Stimulated activated CD8-positive, alpha-beta memory T cell treated with anti-CD3 and anti-CD28 coated beads, Interleukin-4, amount 100 ng/mL, for 48 hours (primary cell): Measurements from ENCODE around the gene SURF6.

Experiments
- DNase-seq: peaks from one replicate; pipeline ENCODE4 v3.0.0-alpha.2; 2020

The SURF6 gene

DNA sequence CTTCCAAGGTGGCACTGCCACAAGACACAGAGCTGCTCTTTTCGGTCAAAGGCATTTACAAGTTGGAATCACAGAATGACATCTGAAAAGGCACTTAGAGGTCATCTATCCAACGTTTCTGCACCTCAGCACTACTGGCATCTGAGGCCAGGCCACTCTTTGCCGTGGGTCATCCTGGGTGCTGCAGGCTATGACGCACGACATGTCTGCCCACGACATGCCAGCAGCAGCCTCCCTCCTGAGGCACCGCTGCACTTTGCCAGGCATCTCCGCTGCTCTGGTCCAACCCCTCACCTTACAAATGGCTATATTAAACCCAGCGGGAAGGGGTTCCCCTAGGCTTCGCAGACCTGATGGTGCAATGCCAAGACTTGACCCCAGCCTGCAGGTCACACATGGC is 31.8 kb upstream of the SURF6 start:
- DNase-seq = no peak

DNA sequence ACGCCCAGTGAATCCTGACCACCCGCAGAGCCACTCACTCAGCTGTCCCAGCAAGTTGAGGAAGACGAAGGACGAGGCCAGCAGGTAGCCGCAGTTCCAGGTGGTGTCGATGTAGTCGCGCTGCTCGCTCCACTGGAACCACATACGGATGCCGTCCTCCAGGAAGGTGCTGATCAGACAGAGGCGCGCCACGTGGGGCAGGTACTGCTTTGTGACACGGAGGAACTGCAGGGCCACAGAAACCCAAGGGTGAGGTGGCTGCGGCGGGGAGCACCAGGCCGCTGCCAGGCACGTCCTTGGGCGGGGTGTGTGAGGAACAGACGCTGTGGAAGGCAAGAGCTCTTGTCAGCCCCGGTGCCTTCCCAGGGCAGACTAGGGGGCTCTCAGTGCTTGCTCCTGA is 31.2 kb upstream of the SURF6 start:
- DNase-seq = no peak

DNA sequence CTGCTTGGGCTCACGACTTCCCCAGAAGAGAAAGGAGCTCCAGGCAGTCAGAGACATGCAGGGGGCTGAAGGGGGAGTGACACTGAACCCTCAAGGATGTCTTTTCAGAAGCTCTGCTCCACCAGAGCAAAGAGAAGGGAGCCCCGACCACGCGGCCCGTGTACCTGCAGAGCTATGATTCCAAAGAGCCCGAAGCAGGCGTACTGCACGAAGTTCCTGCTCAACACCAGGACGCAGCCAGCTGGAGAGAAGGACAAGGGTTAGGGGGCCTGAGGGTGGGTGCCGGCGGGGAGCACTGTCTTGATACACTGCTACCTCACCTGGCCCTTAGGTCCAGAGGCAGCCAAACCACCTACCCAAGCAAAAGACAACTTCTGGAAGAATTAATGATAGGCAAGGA is 30.4 kb upstream of the SURF6 start:
- no peak for DNase-seq

DNA sequence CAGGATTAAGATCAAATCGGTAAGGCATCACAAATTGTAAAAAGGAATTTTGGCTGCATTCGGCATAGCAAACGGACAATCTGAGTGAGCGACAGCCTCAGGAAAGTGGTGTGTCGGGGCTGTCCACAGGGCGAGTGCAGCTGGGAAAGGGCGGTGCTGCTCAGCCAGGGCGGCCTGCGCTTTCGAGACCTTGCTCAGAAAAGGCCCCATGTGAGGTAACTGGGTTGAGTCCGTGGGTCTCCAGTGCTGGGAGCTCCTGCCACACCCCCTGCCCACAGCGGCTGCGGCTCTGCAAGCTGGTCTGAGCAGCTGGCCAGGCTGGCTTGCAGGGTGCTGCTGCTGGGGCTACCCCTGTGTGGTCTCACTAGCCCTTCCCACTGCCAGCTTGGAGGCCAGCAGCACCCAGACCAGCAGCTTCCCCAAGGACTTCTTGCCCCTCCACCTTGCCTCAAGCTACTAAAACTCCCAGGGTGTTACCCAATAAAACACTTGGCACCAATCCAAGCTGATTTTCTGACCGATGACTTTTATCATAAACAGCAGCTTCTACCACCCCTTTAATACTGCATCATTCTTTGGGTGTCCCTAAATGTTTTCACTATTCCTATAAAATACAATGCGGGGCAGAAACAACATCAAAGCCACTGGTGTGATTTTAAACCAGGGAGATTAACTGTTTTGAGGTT is 26.5 kb upstream of the SURF6 start:
- DNase-seq = no peak

DNA sequence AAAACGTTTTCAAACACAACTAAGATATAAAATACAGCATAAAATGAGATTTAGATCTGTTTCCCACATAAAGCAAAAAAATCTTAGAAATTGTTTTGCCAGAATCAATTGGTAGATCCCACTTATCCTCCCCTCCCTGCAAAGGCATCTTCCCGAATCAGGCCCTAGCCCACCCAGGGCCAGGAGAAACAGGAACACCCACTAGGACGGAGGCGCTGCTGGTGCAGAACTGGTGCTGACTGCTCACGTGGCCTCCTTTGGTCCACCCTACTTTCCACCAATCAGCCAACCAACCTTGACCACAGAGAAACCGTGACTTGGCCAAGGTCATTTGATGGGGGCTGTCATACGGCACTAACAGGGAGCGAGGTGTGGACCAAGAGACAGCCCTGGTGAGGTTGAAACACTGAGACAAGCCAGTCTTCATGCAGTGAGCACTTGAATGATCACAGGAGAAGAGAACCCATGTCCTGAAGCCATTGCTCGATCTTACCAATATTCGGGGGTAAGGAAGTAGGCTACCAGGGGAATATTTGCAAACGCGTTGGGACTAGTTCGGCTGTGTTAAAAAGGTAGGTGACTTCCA is 25.6 kb upstream of the SURF6 start:
- no peak for DNase-seq

DNA sequence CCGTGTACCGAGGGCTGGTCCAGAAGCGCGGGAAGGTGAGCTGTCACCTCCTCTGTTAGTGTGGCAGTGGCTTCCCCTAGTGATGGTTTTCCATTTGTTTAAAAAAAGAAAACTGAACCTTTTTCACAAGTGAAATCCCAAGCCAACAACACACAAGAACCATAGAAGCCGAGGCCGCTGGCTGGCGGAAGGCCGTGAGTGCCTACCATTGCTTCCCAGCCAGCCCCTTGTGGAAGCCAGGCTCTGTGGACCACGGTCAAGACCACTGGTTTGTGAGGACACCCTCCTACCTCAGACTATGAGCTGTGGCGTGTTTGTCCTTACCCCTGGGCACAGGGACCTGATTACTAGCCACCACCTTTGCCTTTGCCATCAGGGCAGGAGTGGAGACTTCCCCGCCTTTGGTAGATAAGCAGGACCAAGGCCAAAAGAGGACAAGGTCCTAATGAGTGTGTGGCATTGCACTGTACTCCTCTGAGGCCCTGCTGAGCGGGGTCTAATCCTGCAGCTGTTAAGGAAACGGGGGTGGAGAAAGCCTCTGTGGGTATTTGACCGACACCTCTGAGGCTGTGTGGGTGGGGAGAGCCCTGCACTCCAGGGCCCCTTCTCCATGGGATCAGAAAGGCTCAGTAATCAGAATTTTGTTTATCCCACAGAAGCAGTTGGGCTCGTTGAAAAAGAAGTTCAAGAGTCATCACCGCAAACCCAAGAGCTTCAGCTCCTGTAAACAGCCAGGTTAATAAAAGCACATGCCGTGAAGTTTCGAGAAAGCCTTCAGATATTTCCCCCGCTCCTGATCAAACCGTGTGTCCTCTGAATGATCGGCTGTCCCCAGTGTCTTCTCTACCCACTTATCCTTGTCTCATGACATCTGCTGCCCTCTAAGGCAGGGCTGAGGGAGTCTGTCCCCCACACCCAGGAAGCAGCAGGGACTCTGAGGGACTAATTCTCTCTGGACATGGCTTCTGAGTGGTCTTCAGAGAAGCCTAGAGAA is 24.7 kb upstream of the SURF6 start:
- DNase-seq = peak; percentile 49

DNA sequence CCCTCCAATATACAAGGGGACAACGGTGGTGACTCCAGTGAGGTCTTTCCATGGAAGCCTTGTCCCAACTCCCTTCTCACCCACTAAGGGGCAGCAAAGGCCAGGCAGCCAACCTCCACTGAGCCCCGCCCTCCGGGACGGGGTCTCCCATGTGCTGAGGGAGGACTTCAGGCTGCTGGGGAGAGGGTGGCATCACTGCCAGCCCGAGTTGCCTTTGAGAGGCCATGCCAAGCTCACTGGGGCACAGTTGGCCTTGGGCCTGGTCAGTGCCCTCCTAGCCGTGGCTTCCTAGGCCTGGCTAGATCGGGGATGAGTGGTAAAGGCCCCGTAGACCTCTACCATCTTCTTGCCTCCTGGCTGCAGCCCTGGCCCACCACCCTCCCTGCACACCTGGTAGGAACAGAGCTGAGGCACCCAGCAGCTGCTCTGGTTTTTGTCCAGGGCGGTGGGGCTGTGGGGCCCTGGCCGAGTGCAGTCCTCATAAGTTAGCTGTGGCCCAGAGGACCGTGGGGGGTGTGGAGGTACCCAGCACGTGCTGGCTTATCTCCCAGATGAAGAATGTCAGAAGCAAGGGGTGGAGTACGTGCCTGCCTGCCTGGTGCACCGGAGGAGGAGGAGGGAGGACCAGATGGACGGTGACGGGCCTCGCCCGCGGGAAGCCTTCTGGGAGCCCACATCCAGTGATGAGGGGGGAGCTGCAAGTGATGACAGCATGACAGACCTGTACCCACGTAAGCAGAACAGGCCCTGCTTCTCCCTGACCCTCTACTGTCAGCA is 23.6 kb upstream of the SURF6 start:
- DNase-seq = peak; percentile 62

DNA sequence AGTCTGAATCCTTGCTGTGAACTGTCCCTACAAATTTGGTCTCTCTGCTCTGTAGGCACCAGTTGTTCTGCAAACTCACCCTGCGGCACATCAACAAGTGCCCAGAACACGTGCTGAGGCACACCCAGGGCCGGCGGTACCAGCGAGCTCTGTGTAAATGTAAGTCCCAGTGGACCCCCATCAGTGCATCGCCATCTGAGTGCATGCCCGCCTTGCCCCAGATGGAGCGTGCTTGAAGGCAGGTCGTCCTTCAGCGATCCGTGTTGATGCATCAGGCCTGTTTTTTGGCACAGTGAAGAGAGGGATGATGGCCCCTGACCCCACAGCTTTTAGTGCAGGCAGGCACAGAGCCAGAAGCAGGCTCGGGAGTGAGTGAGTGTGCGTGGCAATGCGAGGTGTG is 21.7 kb upstream of the SURF6 start:
- DNase-seq = no peak

DNA sequence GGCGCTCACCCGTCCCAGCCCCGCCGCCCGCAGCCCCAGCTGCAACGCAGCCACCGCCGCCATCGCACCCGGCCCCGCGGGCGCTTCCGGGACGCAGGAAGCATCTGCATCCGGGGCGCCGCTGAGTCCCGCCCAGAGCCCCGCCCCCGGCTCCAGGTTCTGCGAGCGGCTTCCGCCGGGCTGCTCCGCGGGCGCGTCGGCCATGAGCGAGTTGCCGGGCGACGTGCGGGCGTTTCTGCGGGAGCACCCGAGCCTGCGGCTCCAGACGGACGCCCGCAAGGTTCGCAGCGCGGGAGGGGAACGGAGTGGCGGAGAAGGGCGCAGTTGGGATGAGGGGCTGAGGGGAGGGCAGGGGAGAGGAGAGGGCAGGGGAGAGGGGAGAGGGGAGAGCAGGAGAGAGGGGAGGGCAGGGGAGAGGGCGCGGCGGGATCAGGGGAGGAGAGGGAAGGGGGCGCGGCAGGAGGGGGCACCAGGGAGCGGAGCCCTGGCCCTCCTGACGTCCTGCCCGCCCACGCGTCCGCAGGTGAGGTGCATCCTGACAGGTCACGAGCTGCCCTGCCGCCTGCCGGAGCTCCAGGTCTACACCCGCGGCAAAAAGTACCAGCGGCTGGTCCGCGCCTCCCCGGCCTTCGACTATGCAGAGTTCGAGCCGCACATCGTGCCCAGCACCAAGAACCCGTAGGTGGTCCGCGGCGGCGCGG is 20.6 kb upstream of the SURF6 start, which contains the start of the genes SURF1 and SURF2:
SURF1 (minus strand) TSS at position 97 of the 701 bp plus-strand sequence; CDS start at position 63, 34 bp downstream.
SURF2 (plus strand) TSS at position 160 of the 701 bp plus-strand sequence; CDS start at position 203, 43 bp downstream.
- DNase-seq = peak; percentile 93

DNA sequence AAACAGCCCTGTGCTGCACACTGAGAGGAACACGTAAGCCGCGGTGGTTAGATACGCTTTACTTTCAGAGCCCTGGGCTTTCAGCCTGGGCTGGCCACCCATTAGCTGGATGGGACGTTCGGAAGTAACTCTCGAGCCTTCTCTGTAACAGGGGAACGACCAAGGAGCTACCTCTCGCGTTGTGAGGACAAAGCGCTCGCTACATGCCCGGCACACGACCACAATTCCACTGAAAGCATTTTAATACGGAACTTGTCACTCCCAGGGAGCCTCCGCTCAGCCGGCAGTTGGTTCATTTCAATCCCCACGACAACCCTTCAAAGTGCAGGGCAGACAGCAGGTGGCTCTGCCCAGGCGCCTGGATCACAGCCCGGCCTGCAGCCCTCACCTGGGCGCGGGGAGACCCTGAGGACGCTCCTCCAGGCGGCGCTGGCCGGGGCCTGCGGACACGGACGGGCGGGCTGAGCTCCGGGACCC is 19.9 kb upstream of the SURF6 start:
- peak; percentile 40 for DNase-seq

DNA sequence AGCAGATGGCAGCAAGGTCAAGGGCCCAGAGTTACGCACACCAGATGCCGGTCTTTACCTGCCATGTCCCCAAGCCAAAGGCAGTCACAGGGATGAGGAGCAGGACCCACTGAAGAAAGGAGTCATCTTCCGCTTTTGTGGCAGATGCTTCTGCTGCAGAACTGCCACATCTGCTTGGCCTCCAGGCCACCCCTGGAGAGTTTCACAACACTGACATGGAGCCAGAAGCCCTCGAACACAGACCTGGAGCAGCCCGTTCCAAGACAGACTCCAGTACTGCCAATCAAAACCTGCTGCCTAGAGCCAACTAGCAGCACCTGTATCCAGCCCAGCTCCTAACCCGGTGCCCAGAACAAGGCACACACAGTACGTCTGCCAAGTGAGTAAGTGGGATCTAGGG is 18.8 kb upstream of the SURF6 start:
- DNase-seq = peak; percentile 36

DNA sequence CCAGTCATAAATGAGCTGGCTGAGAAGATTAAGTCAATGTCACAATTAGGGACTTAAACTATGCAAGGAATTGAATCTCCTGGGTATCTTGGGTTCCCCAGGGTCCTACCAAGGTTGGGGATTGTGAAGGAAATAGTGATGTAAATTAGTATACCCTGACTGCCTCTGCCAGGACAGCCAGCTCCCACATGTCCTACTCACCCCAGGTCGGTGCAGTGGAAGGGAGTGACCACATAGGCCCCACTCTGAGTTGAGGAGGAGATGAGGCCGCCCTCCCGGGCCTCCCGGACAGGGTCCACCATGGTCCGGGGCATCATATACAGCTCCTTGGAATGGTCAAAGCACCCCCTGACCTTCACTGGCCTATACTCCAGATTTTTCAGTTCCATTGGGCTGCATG is 17.6 kb upstream of the SURF6 start:
- DNase-seq = peak; percentile 34

DNA sequence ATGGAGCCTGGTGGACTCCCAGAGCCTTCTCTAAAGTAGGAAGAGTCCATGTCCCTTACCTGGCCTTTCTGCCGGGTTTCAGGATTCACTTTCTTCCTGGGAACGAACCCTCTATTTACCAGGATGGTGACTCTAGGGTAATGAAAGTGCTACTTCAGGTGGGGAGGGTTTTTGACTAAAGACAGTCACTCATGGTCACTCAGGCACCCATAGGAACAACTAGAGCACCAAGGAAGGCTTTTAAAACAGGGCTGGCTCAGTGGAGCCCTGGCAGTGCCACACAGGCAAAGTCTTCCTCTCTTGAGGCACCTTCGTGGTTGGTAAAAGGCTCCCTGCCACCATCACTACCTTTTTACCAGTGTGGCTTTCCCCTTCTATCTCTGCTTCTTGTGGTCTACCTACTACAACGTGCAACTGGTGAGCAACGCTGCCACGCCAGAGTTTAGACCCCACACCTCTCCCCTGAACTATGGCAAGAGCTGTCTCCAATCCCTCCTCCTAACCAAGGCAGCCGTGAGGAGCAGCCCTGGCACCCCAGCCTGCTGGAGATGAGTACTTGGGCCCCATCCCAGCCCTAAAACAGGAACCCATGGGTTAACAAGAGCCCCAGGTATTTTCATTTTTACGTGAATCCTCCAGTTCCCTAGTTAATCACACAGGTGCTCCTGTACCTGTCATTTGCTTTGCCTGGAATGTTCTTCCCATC is 16.8 kb upstream of the SURF6 start:
- DNase-seq = peak; percentile 51

DNA sequence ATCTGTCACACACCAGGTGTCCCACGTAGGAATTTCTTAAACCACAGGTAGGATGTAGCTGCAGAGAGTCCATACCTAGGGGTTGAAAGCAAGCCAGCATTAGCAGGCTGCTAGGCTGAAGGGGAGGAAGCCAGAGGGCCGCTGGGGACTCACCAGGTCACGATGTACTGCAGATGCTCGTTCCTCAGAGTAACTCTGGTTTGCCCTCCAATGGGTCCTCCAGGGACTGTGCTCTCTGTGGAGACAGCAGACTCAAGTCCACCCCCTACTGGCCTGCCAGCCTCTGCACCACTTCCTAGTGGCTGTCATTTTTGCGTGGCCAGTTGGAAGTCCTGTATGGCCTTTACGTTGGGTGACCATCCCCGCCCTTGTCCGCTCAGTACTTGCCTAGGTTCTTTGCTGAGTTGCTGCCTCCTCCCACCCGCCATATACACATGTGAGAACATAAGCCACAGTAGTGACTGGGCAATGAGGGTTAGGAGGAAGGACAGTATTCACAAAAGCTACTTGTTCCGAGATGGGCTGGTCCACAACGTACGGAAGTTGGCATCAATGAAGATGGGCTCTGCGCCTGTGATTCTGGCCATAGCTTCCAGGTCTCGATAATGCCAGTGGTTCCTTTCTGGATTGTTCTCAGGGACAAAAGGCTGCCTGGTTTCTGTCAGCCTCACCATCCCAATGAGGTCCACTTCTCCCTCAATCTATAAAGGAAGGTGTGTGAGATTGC is 16.1 kb upstream of the SURF6 start:
- DNase-seq = peak; percentile 69

DNA sequence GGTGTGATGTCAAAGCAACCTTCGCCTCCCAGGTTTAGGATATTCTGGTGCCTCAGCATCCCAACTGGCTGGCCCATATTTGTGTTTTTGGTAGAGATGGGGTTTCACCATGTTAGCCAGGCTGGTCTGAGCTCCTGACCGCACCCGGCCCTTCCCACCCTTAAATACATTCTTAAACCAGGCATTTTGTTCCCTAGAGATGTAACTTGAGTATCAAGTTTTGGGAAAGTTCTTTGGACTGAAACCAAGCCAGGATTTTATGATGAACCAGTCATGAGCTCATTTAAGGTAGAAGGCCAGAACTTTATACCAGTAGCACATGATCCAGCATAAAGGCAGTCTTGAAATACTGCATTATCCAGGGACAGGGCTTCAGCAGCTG is 15.5 kb upstream of the SURF6 start:
- no peak for DNase-seq

DNA sequence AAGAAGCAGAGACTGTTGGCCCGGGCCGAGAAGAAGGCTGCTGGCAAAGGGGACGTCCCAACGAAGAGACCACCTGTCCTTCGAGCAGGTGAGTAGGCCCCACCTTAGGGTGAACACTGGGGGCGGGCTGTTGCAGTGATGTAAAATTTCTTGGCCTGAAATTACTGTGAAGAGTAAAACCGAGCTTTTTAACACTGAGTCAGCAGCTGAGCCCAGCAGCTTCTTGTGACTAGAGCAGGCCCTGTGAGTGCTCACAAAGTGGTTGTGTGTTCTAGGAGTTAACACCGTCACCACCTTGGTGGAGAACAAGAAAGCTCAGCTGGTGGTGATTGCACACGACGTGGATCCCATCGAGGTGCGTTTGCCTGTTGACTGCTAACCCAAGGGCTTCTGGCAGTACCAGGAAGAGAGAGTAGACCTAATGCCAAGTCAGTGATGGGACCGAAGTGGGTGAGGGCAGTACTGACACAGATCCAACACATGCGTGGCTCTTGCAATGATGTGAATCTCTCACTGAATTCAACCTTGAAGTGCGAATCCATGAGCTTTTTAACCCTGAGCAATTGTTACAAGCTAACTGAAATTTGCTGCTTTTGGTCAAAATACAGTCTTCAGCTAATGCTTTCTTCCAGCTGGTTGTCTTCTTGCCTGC is 14.1 kb upstream of the SURF6 start:
- DNase-seq = peak; percentile 64

DNA sequence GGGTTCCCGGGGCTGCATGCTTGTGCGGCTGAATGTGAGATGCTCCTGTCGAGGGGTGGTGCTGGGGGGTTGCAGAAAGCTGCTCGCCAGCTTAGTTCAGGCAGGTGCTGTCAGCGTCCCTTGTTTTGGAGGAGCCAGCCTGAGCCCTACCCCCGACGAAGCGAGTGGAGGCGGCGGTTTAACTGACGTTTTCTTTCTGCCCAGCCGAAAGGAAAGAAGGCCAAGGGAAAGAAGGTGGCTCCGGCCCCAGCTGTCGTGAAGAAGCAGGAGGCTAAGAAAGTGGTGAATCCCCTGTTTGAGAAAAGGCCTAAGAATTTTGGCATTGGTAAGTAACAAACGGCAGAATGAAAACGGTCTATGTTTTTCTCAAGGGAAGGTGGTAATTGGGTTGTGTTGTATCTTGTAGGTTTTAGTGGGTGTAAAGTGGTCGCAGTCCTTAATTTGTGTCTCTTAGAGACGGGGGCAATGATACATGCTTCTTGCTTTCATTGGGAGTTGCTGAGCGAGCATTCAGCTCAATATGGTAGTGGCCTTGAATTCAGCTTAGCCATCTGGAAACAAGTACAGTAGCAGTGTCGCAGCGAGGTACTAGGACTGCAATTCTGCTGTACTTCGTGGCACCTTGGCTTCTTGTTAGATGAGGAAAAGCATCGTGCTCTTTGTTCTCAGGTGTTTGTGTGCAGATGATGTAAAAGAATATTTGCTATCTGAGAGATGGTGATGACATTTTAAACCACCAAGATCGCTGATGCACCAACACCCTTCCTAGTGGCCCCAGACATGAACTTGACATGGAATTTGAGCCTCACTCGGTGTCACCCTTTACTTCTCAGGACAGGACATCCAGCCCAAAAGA is 13.0 kb upstream of the SURF6 start:
- no peak for DNase-seq

DNA sequence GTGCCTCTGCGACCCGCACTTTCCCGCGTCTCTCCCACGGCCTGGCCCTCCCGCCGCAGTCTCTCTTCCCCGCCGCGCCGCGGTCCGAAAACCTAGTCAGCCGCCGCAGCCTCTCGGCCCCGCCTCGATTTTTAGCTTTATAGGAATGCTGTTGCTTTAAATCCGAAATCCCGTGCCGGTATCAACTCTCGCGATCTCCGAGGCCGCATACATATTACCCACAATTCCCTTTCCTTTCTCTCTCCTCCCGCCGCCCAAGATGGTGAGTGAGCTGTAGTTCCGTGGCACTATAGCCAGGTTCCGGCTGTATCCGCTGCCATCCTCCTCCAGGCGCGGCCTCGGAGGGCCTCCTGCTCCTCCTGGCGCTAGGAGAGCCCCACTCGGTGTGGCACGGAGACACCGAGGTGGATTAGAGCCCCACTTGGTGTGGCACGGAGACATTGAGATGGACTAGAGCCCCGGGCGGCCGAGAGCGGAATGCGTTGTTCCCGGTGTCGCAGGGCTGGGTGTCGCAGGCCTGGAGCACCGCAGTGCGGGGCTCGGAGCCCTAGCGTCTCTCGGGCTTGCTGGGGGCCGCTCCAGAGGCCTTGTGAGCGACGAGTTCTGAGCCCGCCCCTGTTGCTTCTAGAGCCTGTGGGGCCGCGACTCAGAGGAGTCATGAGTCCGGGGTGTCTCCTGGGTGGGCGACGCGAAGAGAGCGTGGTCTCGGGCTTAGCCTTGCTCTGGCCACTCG is 12.2 kb upstream of the SURF6 start, which contains the start of the genes MED22 and RPL7A:
MED22 (minus strand) TSS at position 147 of the 733 bp plus-strand sequence. CDS start 1,469 bp downstream, outside the sequence.
RPL7A (plus strand) TSS at position 234 of the 733 bp plus-strand sequence; CDS start at position 260, 26 bp downstream.
- DNase-seq = peak; percentile 94
